ENCODE measurements around the gene TMEM100. TPM values are rescaled to one million over a fixed set of nuclear protein-coding genes. Genes with fewer than 3 reads are reported as not detected.

Gene TMEM100
- total and polyA plus RNA-seq, 2 donors (not counting 1 experiment from before 2014, with no cell fraction given): not detected

DNA sequence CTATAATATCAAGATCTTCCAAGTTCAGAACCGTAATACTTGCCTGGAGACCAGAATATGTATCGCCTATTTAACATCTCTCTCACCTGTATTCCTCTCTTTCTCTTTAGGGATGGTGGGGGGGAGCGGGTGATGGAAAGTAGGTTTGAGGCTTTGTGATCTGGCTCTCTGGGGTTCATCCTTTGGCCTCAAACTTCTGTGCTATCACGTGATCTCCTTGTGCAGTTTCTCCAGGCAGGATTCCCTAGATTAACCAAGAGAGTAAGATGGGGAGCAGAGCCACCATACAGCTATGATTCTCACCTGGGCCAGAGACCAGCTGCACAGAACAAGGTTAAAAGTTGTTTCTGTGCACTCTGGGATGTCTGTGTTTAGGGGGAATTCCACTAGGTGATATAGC is 5.2 kb downstream of the TMEM100 start:
- ATAC-seq (ENCODE audit: low read depth) (no peak), DNase-seq (no peak)
- POLR2A ChIA-PET: no interaction called here
- Histone ChIP-seq H3K79me2 (ENCODE audit: control insufficient read depth, insufficient read depth, low read length) (no peaks in the 10 kb centered on the region), H3K27me3 (replicated peaks in 1 of 4; ENCODE audit: control extremely low read depth in 1 of 4, control insufficient read depth in 3 of 4, insufficient read depth in 4 of 4, low read length in 3 of 4) (peaks cover 0 to 6% (median under 1%) of the 10 kb centered on the region in 4 experiments), H2AFZ (ENCODE audit: insufficient read depth, low read depth, low read length, poor library complexity, severe bottlenecking) (no peak overlapping the region), H3K9me3 (ENCODE audit: control extremely low read depth in 1 of 3, control insufficient read depth in 2 of 3, insufficient read depth in 1 of 3, low read length in 2 of 3) (no peaks in the 10 kb centered on the region), H3K4me1 (ENCODE audit: control insufficient read depth in 2 of 2, insufficient read depth in 2 of 2, low read length in 2 of 2) (no peaks in the 10 kb centered on the region), H3K27ac (ENCODE audit: low read length in 2 of 2) (no peak overlapping the region), H3K36me3 (replicated peaks in 1 of 2; ENCODE audit: control extremely low read depth in 1 of 2, control insufficient read depth in 1 of 2, extremely low read depth in 1 of 2, insufficient read depth in 2 of 2, low read length in 1 of 2) (no peaks in the 10 kb centered on the region), H4K20me1 (ENCODE audit: control insufficient read depth, insufficient read depth, low read length, poor library complexity, severe bottlenecking) (no peaks in the 10 kb centered on the region), H3K4me3 (ENCODE audit: control extremely low read depth in 1 of 5, extremely low read depth in 1 of 5, insufficient read depth in 1 of 5, low read depth in 2 of 5, low read length in 4 of 5) (no peak overlapping the region), H3K4me2 (replicated peaks; ENCODE audit: low read depth, low read length, poor library complexity, severe bottlenecking) (no peak overlapping the region), H3K9ac (ENCODE audit: low read length) (no peak overlapping the region)
- Mint-ChIP-seq H3K9me3 (ENCODE audit: insufficient read depth) (no peaks in the 10 kb centered on the region), H3K27ac (no peak overlapping the region), H3K4me1 (no peaks in the 10 kb centered on the region), H3K4me3 (no peak overlapping the region), H3K27me3 (peaks cover 23% of the 10 kb centered on the region)
- TF ChIP-seq, protein P1, sequence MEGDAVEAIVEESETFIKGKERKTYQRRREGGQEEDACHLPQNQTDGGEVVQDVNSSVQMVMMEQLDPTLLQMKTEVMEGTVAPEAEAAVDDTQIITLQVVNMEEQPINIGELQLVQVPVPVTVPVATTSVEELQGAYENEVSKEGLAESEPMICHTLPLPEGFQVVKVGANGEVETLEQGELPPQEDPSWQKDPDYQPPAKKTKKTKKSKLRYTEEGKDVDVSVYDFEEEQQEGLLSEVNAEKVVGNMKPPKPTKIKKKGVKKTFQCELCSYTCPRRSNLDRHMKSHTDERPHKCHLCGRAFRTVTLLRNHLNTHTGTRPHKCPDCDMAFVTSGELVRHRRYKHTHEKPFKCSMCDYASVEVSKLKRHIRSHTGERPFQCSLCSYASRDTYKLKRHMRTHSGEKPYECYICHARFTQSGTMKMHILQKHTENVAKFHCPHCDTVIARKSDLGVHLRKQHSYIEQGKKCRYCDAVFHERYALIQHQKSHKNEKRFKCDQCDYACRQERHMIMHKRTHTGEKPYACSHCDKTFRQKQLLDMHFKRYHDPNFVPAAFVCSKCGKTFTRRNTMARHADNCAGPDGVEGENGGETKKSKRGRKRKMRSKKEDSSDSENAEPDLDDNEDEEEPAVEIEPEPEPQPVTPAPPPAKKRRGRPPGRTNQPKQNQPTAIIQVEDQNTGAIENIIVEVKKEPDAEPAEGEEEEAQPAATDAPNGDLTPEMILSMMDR (IDR thresholded peaks at IDR 0.05): no peak
- no peak for TF ChIP-seq EZH2 (IDR thresholded peaks at IDR 0.05; ENCODE audit: borderline replicate concordance, insufficient read depth, low read depth, low read length, poor library complexity, severe bottlenecking)
- WGBS (ENCODE audit: insufficient coverage): no CpG with 5 or more reads among the region's 4 CpGs
- intact Hi-C loops (cut with micrococcal nuclease): loop anchor here (5.0 kb wide), 1 partner anchor 170 kb away; no protein-coding TSS in a partner anchor
- CTCF ChIA-PET: interaction anchor here (0.6 to 9.8 kb wide), 31 partner anchors 8 to 205 kb away, joined by 3 to 166 read pairs (median 5); no protein-coding TSS in a partner anchor

DNA sequence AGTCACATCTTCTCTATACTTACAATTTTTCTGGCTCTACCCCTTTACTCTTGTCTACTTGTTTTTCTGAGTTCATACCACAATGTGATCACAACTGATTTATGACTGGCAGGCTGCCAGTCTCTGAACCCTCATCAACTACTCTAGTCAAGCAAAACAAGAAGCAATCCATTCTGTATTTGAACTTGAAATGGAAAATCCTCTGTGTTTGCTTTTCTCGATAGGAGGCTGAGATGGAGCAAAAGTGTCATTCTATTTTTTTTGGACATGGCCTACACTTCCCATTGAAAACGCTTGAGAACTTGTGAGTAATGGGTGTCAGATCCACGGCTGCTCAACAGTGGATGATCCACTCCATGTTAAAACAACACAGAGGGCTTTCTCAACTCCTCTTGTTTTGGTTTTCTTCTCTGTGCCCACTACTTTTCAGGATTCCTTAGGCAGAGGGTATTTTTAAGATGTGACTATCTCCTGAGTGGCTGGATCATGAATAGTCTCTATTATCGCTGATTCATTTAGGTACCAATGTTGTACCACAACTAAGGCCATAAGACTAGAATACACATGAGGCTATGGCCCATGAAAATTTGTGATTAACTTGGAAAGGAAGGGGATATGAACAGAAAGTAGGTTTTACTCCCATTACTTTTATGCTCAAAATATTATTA is 11.7 kb downstream of the TMEM100 start:
- CTCF ChIA-PET: interaction anchor here (0.7 kb wide), 1 partner anchor 22 kb away, joined by 3 read pairs; no protein-coding TSS in a partner anchor

More for the DNA sequence above, 11.7 kb downstream of the TMEM100 start:
- Mint-ChIP-seq H3K4me3 (no peak overlapping the region), H3K27me3 (peaks cover 29% of the 10 kb centered on the region), H3K9me3 (ENCODE audit: insufficient read depth) (no peaks in the 10 kb centered on the region), H3K27ac (no peak overlapping the region), H3K4me1 (no peaks in the 10 kb centered on the region)
- Histone ChIP-seq H3K27me3 (replicated peaks in 1 of 4; ENCODE audit: control extremely low read depth in 1 of 4, control insufficient read depth in 3 of 4, insufficient read depth in 4 of 4, low read length in 3 of 4) (no peaks in the 10 kb centered on the region), H3K36me3 (replicated peaks in 1 of 2; ENCODE audit: control extremely low read depth in 1 of 2, control insufficient read depth in 1 of 2, extremely low read depth in 1 of 2, insufficient read depth in 2 of 2, low read length in 1 of 2) (no peaks in the 10 kb centered on the region), H3K4me1 (ENCODE audit: control insufficient read depth in 2 of 2, insufficient read depth in 2 of 2, low read length in 2 of 2) (no peaks in the 10 kb centered on the region), H3K79me2 (ENCODE audit: control insufficient read depth, insufficient read depth, low read length) (no peaks in the 10 kb centered on the region), H3K9me3 (ENCODE audit: control extremely low read depth in 1 of 3, control insufficient read depth in 2 of 3, insufficient read depth in 1 of 3, low read length in 2 of 3) (no peaks in the 10 kb centered on the region), H4K20me1 (ENCODE audit: control insufficient read depth, insufficient read depth, low read length, poor library complexity, severe bottlenecking) (no peaks in the 10 kb centered on the region), H3K4me2 (replicated peaks; ENCODE audit: low read depth, low read length, poor library complexity, severe bottlenecking) (no peak overlapping the region), H3K9ac (ENCODE audit: low read length) (no peak overlapping the region), H2AFZ (ENCODE audit: insufficient read depth, low read depth, low read length, poor library complexity, severe bottlenecking) (no peak overlapping the region), H3K27ac (ENCODE audit: low read length in 2 of 2) (no peak overlapping the region), H3K4me3 (ENCODE audit: control extremely low read depth in 1 of 5, extremely low read depth in 1 of 5, insufficient read depth in 1 of 5, low read depth in 2 of 5, low read length in 4 of 5) (no peak overlapping the region)
- POLR2A ChIA-PET: no interaction called here
- no CpG with 5 or more reads among the region's 4 CpGs for WGBS (ENCODE audit: insufficient coverage)
- DNase-seq: no peak
- intact Hi-C loops (cut with micrococcal nuclease): no loop called here
- no peak for TF ChIP-seq EZH2 (IDR thresholded peaks at IDR 0.05; ENCODE audit: borderline replicate concordance, insufficient read depth, low read depth, low read length, poor library complexity, severe bottlenecking)
- TF ChIP-seq, protein P1 (IDR thresholded peaks at IDR 0.05): no peak
- ATAC-seq (ENCODE audit: low read depth): no peak

Measured in B cell (primary cell).